Ishikawa (cell line): Measurements from ENCODE around the gene NOX5.

Experiments
- FOXM1 ChIP-seq: IDR thresholded peaks from 2 replicates; pipeline ENCODE4 v1.6.1; 2012; ENCODE audit warnings: low read depth, borderline replicate concordance
- RAD21 ChIP-seq: IDR thresholded peaks from 2 replicates; pipeline ENCODE4 v1.6.1; 2012; ENCODE audit warnings: low read depth
- REST ChIP-seq: IDR thresholded peaks from 2 replicates; pipeline ENCODE4 v1.6.1; 2012; ENCODE audit warnings: low read depth, mild to moderate bottlenecking
- TAF1 ChIP-seq: IDR thresholded peaks from 2 replicates; pipeline ENCODE4 v1.6.1; 2012; ENCODE audit warnings: low read depth, mild to moderate bottlenecking
- TEAD4 ChIP-seq: IDR thresholded peaks from 2 replicates; pipeline ENCODE4 v1.6.1; 2012
- ZBTB7A ChIP-seq: IDR thresholded peaks from 2 replicates; pipeline ENCODE4 v1.6.1; 2012; ENCODE audit warnings: low read depth
- TF ChIP-seq, protein P1 (sequence below): IDR thresholded peaks from 2 replicates; pipeline ENCODE4 v1.6.1; 2012

DNA sequence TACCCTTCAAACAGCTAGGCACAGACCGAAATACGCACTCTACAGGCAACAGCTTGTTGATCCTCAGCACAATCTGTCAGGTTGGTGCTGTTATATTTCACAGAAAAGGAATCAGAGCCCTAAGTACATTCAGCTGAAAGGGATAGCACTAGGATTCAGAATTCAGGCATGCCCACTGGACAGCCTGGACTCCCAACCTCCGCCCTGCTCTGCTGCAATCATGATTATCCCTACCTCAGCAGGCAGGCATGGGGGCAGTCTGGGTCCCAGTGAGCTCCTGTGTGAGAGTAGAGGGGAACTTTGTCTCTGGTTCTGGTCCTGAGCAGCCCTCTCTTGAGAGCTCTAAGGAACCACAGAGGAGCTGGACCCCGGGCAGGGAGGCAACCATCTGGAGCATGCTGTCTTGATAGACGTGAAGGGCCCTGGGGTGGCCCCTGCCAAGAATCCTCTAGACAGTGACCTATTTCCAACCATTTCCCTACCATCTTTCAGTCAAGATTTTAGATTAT, 23.4 kb upstream of the NOX5 start:
- TF ChIP-seq FOXM1 (no peak), TAF1 (no peak), RAD21 (no peak), ZBTB7A (no peak), REST (no peak), TEAD4 (no peak)
- TF ChIP-seq, protein P1, sequence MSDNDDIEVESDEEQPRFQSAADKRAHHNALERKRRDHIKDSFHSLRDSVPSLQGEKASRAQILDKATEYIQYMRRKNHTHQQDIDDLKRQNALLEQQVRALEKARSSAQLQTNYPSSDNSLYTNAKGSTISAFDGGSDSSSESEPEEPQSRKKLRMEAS: no peak
